ENCODE data around the gene FLAD1.

- TF ChIP-seq EZH2phosphoT487 (IDR thresholded peaks at IDR 0.05; ENCODE audit: low read depth), result no peak
- TF ChIP-seq, protein P1, sequence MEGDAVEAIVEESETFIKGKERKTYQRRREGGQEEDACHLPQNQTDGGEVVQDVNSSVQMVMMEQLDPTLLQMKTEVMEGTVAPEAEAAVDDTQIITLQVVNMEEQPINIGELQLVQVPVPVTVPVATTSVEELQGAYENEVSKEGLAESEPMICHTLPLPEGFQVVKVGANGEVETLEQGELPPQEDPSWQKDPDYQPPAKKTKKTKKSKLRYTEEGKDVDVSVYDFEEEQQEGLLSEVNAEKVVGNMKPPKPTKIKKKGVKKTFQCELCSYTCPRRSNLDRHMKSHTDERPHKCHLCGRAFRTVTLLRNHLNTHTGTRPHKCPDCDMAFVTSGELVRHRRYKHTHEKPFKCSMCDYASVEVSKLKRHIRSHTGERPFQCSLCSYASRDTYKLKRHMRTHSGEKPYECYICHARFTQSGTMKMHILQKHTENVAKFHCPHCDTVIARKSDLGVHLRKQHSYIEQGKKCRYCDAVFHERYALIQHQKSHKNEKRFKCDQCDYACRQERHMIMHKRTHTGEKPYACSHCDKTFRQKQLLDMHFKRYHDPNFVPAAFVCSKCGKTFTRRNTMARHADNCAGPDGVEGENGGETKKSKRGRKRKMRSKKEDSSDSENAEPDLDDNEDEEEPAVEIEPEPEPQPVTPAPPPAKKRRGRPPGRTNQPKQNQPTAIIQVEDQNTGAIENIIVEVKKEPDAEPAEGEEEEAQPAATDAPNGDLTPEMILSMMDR (IDR thresholded peaks at IDR 0.05; ENCODE audit: low read depth, low read length), result no peak
Observed at GRCh38 chr1:154958036-154958435, 25.1 kb upstream of the FLAD1 start.
